GM12878 (cell line): ENCODE results near the gene BBS4. TPM values are rescaled to one million over a fixed set of nuclear protein-coding genes. Genes with fewer than 3 reads are reported as not detected.
A peak's percentile ranks its signal among the peaks of the same experiment; 100 is the strongest.

ENCODE experiments used
- CBX3 ChIP-seq: fragments of 200-600 bp; sonication (generic); IDR thresholded peaks from 2 replicates; pipeline ENCODE4 v1.6.1; 2016; ENCODE audit warnings: low read depth, borderline replicate concordance
- ESRRA ChIP-seq: IDR thresholded peaks from 2 replicates; pipeline ENCODE4 v1.6.1; 2012; ENCODE audit warnings: mild to moderate bottlenecking, low read length, improper control_type of control experiment
- KDM1A ChIP-seq: fragments of 200-600 bp; sonication (generic); IDR thresholded peaks from 2 replicates; pipeline ENCODE4 v1.6.1; 2016; ENCODE audit warnings: borderline replicate concordance
- KLF5 ChIP-seq: fragments of 450-650 bp; IDR thresholded peaks from 2 replicates; pipeline ENCODE4 v1.6.1; 2014; ENCODE audit warnings: mild to moderate bottlenecking; ENCODE audit not compliant: partially characterized antibody
- NRF1 ChIP-seq: conservative IDR thresholded peaks from 2 replicates; pipeline ENCODE4 v1.6.1; 2011; ENCODE audit warnings: mild to moderate bottlenecking, low read depth, low read length, improper control_type of control experiment
- RELA ChIP-seq: fragments of 450-650 bp; IDR thresholded peaks from 2 replicates; pipeline ENCODE4 v1.8.0; 2014; ENCODE audit warnings: borderline replicate concordance; ENCODE audit not compliant: partially characterized antibody
- SMAD5 ChIP-seq: IDR thresholded peaks from 2 replicates; pipeline ENCODE4 v1.6.1; 2016; ENCODE audit warnings: antibody characterized with exemption, low read depth
- SMARCA5 ChIP-seq: fragments of 450-650 bp; IDR thresholded peaks from 2 replicates; pipeline ENCODE4 v1.6.1; 2017; ENCODE audit warnings: mild to moderate bottlenecking
- SP1 ChIP-seq: IDR thresholded peaks from one replicate; pipeline ENCODE4 v1.6.1; 2011; ENCODE audit warnings: low read depth, low read length
- SPI1 ChIP-seq: IDR thresholded peaks from 2 replicates; pipeline ENCODE4 v1.6.1; 2011; ENCODE audit warnings: low read depth, mild to moderate bottlenecking, low read length, moderate library complexity, borderline replicate concordance; ENCODE audit not compliant: insufficient read depth
- SREBF2 ChIP-seq: IDR thresholded peaks from 2 replicates; pipeline ENCODE4 v1.6.1; 2012; ENCODE audit warnings: mild to moderate bottlenecking, low read length
- polyA plus RNA-seq, 11 experiments: library from polyadenylated mRNA; depleted of rRNA in 4 of 11; unstranded in 6 of 11; stranded (reverse) in 5 of 11; fragments of >200 nt; fragmentation: Nextera tagmentation in 4 of 11; fragmentation: Illumina TruSeq in 1 of 11; extraction: Ambion mirVana in 4 of 11; extraction: Trizol in 1 of 11; gene quantifications; 1 replicate in 1 of 11; 2 replicates in 10 of 11; pipeline versions ENCODE4 v1.2.1 to v1.2.3, GENCODE V29; 2011 to 2016; ENCODE audit warnings: inconsistent platforms in 2 of 11, missing spikeins in 2 of 11, low read depth in 1 of 11
- total RNA-seq, 4 experiments: library from RNA; depleted of rRNA in 3 of 4; stranded (reverse); fragments of >200 nt in 3 of 4; fragmentation: Illumina TruSeq in 1 of 4; extraction: Trizol in 1 of 4; gene quantifications; 2 replicates each; pipeline versions ENCODE4 v1.2.1 to v1.2.3, GENCODE V29; 2013 to 2021
- TF ChIP-seq, protein P1 (sequence below): IDR thresholded peaks from 2 replicates; pipeline ENCODE4 v1.6.1; 2011; ENCODE audit warnings: low read depth, low read length, improper control_type of control experiment, borderline replicate concordance
- TF ChIP-seq, protein P2 (sequence below): IDR thresholded peaks from 2 replicates; pipeline ENCODE4 v1.6.1; 2012; ENCODE audit warnings: improper control_type of control experiment, low read depth, low read length; ENCODE audit not compliant: insufficient replicate concordance
- TF ChIP-seq, protein P3 (sequence below): IDR thresholded peaks from 2 replicates; pipeline ENCODE4 v1.6.1; 2012; ENCODE audit warnings: mild to moderate bottlenecking, low read depth, low read length
- TF ChIP-seq, protein P4 (sequence below): fragments of 450-650 bp; IDR thresholded peaks from 2 replicates; pipeline ENCODE4 v1.6.1; 2018; ENCODE audit warnings: borderline replicate concordance, mild to moderate bottlenecking; ENCODE audit not compliant: partially characterized antibody

Gene BBS4
- total and polyA plus RNA-seq, 10 of the 15 experiments (the other 5 are each of a cell fraction or from before 2014, with no cell fraction given) = 7.2 to 22.1 (median 9.9) TPM

DNA sequence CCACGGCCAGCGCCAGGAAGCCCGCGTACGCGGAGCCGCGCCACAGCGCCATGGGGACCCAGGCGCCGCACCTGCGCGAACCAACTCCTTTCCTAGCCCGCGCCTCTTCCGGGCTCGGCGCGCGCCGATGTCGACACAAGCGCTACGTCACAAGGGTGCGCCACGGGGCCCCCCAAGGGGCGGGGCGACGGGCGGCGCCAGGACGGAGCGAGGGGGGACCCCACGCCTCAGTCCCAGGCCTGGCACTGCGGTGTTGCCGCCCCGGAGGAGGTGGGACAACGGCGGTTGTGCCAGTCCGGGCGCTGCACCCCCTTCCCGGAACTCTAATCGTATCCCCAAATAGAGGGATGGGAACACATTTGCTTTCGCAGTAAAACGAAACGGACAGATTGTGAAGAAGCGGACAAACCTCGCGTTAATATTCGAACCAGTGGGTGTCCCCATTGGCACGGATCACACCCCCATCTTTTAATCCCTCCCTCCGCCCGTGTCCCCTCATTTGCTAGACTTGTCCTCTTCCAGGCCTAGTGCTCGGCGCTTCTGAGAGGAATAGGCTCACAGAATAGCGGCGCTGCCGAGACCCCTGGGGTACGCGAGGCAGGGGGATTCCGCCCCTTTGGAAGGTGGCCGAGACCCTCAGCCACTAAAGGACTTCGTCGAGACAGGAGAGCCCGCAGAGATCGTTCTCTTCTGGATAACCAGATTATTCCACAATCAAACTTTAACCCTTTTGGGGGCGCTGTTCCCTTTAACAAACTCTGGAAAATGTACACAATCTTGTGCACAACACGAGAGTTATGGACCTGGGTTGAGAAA lies 97.8 kb downstream of the BBS4 start, which contains the start of gene ADPGK (continued):
- TF ChIP-seq ESRRA (peak; percentile 48; the same call in 1 of the 2 replicates), SMARCA5 (0 out of 2 replicates have a peak, but pooled peaks have one; percentile 23), RELA (peak; percentile 86), KDM1A (no peak), SP1 (peak; percentile 90), SPI1 (no peak), SMAD5 (peak; percentile 3; the same call in 1 of the 2 replicates), NRF1 (peak; percentile 29), SREBF2 (0 out of 2 replicates have a peak, but pooled peaks have one; percentile 17), CBX3 (no peak), KLF5 (peak; percentile 78)
- TF ChIP-seq, protein P1, sequence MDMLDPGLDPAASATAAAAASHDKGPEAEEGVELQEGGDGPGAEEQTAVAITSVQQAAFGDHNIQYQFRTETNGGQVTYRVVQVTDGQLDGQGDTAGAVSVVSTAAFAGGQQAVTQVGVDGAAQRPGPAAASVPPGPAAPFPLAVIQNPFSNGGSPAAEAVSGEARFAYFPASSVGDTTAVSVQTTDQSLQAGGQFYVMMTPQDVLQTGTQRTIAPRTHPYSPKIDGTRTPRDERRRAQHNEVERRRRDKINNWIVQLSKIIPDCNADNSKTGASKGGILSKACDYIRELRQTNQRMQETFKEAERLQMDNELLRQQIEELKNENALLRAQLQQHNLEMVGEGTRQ = no peak
- TF ChIP-seq, protein P2, sequence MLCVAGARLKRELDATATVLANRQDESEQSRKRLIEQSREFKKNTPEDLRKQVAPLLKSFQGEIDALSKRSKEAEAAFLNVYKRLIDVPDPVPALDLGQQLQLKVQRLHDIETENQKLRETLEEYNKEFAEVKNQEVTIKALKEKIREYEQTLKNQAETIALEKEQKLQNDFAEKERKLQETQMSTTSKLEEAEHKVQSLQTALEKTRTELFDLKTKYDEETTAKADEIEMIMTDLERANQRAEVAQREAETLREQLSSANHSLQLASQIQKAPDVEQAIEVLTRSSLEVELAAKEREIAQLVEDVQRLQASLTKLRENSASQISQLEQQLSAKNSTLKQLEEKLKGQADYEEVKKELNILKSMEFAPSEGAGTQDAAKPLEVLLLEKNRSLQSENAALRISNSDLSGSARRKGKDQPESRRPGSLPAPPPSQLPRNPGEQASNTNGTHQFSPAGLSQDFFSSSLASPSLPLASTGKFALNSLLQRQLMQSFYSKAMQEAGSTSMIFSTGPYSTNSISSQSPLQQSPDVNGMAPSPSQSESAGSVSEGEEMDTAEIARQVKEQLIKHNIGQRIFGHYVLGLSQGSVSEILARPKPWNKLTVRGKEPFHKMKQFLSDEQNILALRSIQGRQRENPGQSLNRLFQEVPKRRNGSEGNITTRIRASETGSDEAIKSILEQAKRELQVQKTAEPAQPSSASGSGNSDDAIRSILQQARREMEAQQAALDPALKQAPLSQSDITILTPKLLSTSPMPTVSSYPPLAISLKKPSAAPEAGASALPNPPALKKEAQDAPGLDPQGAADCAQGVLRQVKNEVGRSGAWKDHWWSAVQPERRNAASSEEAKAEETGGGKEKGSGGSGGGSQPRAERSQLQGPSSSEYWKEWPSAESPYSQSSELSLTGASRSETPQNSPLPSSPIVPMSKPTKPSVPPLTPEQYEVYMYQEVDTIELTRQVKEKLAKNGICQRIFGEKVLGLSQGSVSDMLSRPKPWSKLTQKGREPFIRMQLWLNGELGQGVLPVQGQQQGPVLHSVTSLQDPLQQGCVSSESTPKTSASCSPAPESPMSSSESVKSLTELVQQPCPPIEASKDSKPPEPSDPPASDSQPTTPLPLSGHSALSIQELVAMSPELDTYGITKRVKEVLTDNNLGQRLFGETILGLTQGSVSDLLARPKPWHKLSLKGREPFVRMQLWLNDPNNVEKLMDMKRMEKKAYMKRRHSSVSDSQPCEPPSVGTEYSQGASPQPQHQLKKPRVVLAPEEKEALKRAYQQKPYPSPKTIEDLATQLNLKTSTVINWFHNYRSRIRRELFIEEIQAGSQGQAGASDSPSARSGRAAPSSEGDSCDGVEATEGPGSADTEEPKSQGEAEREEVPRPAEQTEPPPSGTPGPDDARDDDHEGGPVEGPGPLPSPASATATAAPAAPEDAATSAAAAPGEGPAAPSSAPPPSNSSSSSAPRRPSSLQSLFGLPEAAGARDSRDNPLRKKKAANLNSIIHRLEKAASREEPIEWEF = no peak
- TF ChIP-seq, protein P3, sequence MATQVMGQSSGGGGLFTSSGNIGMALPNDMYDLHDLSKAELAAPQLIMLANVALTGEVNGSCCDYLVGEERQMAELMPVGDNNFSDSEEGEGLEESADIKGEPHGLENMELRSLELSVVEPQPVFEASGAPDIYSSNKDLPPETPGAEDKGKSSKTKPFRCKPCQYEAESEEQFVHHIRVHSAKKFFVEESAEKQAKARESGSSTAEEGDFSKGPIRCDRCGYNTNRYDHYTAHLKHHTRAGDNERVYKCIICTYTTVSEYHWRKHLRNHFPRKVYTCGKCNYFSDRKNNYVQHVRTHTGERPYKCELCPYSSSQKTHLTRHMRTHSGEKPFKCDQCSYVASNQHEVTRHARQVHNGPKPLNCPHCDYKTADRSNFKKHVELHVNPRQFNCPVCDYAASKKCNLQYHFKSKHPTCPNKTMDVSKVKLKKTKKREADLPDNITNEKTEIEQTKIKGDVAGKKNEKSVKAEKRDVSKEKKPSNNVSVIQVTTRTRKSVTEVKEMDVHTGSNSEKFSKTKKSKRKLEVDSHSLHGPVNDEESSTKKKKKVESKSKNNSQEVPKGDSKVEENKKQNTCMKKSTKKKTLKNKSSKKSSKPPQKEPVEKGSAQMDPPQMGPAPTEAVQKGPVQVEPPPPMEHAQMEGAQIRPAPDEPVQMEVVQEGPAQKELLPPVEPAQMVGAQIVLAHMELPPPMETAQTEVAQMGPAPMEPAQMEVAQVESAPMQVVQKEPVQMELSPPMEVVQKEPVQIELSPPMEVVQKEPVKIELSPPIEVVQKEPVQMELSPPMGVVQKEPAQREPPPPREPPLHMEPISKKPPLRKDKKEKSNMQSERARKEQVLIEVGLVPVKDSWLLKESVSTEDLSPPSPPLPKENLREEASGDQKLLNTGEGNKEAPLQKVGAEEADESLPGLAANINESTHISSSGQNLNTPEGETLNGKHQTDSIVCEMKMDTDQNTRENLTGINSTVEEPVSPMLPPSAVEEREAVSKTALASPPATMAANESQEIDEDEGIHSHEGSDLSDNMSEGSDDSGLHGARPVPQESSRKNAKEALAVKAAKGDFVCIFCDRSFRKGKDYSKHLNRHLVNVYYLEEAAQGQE = no peak
- TF ChIP-seq, protein P4, sequence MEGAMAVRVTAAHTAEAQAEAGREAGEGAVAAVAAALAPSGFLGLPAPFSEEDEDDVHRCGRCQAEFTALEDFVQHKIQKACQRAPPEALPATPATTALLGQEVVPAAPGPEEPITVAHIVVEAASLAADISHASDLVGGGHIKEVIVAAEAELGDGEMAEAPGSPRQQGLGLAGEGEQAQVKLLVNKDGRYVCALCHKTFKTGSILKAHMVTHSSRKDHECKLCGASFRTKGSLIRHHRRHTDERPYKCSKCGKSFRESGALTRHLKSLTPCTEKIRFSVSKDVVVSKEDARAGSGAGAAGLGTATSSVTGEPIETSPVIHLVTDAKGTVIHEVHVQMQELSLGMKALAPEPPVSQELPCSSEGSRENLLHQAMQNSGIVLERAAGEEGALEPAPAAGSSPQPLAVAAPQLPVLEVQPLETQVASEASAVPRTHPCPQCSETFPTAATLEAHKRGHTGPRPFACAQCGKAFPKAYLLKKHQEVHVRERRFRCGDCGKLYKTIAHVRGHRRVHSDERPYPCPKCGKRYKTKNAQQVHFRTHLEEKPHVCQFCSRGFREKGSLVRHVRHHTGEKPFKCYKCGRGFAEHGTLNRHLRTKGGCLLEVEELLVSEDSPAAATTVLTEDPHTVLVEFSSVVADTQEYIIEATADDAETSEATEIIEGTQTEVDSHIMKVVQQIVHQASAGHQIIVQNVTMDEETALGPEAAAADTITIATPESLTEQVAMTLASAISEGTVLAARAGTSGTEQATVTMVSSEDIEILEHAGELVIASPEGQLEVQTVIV = peak; percentile 83
